IMR-90 (cell line): ENCODE results near the gene MAGI3. TPM values are rescaled to one million over a fixed set of nuclear protein-coding genes. Genes with fewer than 3 reads are reported as not detected.

Source experiments
- ATAC-seq: fragments of 200-7000 bp; cut with Tn5 transposase; 2 replicates; pipeline ENCODE4 v1.9.1; 2020; ENCODE audit warnings: low read depth, mild to moderate bottlenecking, moderate library complexity
- BruUV-seq: library from RNA; stranded (reverse); fragments of 400-500 nt; replicated peaks from 2 replicates; lab custom pipeline; 2021; lab: Mats Ljungman, UMichigan
- CTCF ChIA-PET: fragments of 300-600 bp; formaldehyde crosslinking; extraction: SDS; loops from one replicate; lab custom pipeline; 2021; ENCODE audit warnings: antibody characterized with exemption; lab: Yijun Ruan, JAX
- POLR2A ChIA-PET: fragments of 300-600 bp; sonication (Branson Sonifier 250); formaldehyde crosslinking; loops from one replicate; lab custom pipeline; 2022; ENCODE audit warnings: antibody characterized with exemption; ENCODE audit not compliant: unreplicated experiment; lab: Charles Lee
- DNase-seq: peaks from one replicate; pipeline ENCODE4 v3.0.0; 2013
- H2AFZ ChIP-seq: replicated peaks from 2 replicates; pipeline ENCODE3; 2013; ENCODE audit warnings: low read length, mild to moderate bottlenecking; ENCODE audit not compliant: poor library complexity
- H2AK5ac ChIP-seq: 2 replicates; pipeline ENCODE4 v1.6.1; 2013; ENCODE audit warnings: low read depth, low read length, inconsistent platforms
- H2AK9ac ChIP-seq: replicated peaks from 2 replicates; pipeline ENCODE3; 2013; ENCODE audit warnings: mild to moderate bottlenecking, low read depth, low read length, moderate library complexity; ENCODE audit not compliant: poor library complexity
- H2BK120ac ChIP-seq: 2 replicates; pipeline ENCODE4 v1.6.1; 2013; ENCODE audit warnings: low read depth, low read length, inconsistent platforms
- H2BK15ac ChIP-seq: 3 replicates; pipeline ENCODE4 v1.6.1; 2013; ENCODE audit warnings: low read depth, low read length, inconsistent platforms
- H2BK20ac ChIP-seq: 2 replicates; pipeline ENCODE4 v1.6.1; 2013; ENCODE audit warnings: low read depth, mild to moderate bottlenecking, inconsistent platforms, low read length, moderate library complexity
- H2BK5ac ChIP-seq: 2 replicates; pipeline ENCODE4 v1.6.1; 2013; ENCODE audit warnings: mild to moderate bottlenecking, low read depth, low read length, inconsistent platforms; ENCODE audit not compliant: poor library complexity, severe bottlenecking
- H3K14ac ChIP-seq: replicated peaks from 2 replicates; pipeline ENCODE4 v1.6.1; 2013; ENCODE audit warnings: low read depth, low read length, inconsistent platforms
- H3K18ac ChIP-seq: 2 replicates; pipeline ENCODE4 v1.6.1; 2013; ENCODE audit warnings: low read depth, low read length, control low read depth
- H3K23ac ChIP-seq: 2 replicates; pipeline ENCODE4 v1.6.1; 2013; ENCODE audit warnings: low read depth, low read length, inconsistent platforms
- H3K27ac ChIP-seq: 2 replicates; pipeline ENCODE4 v1.5.1; 2013; ENCODE audit warnings: mild to moderate bottlenecking, control low read depth, low read length; ENCODE audit not compliant: insufficient read depth
- H3K27me3 ChIP-seq: 2 replicates; pipeline ENCODE4 v1.6.1; 2013; ENCODE audit warnings: low read length; ENCODE audit not compliant: control insufficient read depth, insufficient read depth
- H3K36me3 ChIP-seq: 2 replicates; pipeline ENCODE4 v1.6.1; 2013; ENCODE audit warnings: low read length, mixed read lengths; ENCODE audit not compliant: control insufficient read depth, insufficient read depth
- H3K4ac ChIP-seq: 2 replicates; pipeline ENCODE4 v1.6.1; 2013; ENCODE audit warnings: low read depth, low read length, inconsistent platforms
- H3K4me1 ChIP-seq: 2 replicates; pipeline ENCODE4 v1.6.1; 2013; ENCODE audit warnings: low read length, mixed read lengths; ENCODE audit not compliant: control insufficient read depth, insufficient read depth
- H3K4me2 ChIP-seq: 2 replicates; pipeline ENCODE4 v1.6.1; 2013; ENCODE audit warnings: low read depth, mild to moderate bottlenecking, control low read depth, low read length, moderate library complexity
- H3K4me3 ChIP-seq: 2 replicates; pipeline ENCODE4 v1.5.1; 2013; ENCODE audit warnings: low read depth, mild to moderate bottlenecking, control low read depth, low read length, moderate library complexity; ENCODE audit not compliant: insufficient read depth
- H3K56ac ChIP-seq: 2 replicates; pipeline ENCODE4 v1.6.1; 2013; ENCODE audit warnings: low read length, inconsistent platforms; ENCODE audit not compliant: insufficient read depth; ENCODE audit errors: extremely low read depth
- H3K79me1 ChIP-seq, 2 experiments: 2 replicates each; pipeline ENCODE4 v1.6.1; 2013; ENCODE audit warnings: low read length in 2 of 2, inconsistent platforms in 1 of 2, low read depth in 1 of 2
- H3K9ac ChIP-seq: 2 replicates; pipeline ENCODE4 v1.6.1; 2013; ENCODE audit warnings: low read depth, low read length, control low read depth
- H3K9me1 ChIP-seq: 2 replicates; pipeline ENCODE4 v1.6.1; 2013; ENCODE audit warnings: low read length, inconsistent platforms; ENCODE audit not compliant: insufficient read depth
- H3K9me3 ChIP-seq: 2 replicates; pipeline ENCODE4 v1.6.1; 2013; ENCODE audit warnings: low read length; ENCODE audit not compliant: control insufficient read depth, insufficient read depth
- H4K20me1 ChIP-seq: 2 replicates; pipeline ENCODE4 v1.6.1; 2013; ENCODE audit warnings: low read length, inconsistent platforms; ENCODE audit not compliant: insufficient read depth
- H4K5ac ChIP-seq: 2 replicates; pipeline ENCODE4 v1.6.1; 2013; ENCODE audit warnings: mild to moderate bottlenecking, low read depth, low read length, control low read depth
- H4K8ac ChIP-seq, 2 experiments: 2 replicates each; pipeline ENCODE4 v1.6.1; 2013; ENCODE audit warnings: low read depth in 2 of 2, low read length in 2 of 2, control low read depth in 1 of 2, inconsistent platforms in 1 of 2
- H4K91ac ChIP-seq: 2 replicates; pipeline ENCODE4 v1.6.1; 2013; ENCODE audit warnings: low read depth, low read length, inconsistent platforms; ENCODE audit not compliant: insufficient read depth
- BHLHE40 ChIP-seq: fragments of 150-350 bp; IDR thresholded peaks from 2 replicates; pipeline ENCODE4 v1.6.1; 2016; ENCODE audit warnings: mild to moderate bottlenecking, low read depth, low read length
- CEBPB ChIP-seq: IDR thresholded peaks from 2 replicates; pipeline ENCODE4 v1.6.1; 2012; ENCODE audit warnings: low read depth, low read length, improper control_type of control experiment
- CHD1 ChIP-seq: IDR thresholded peaks from 2 replicates; pipeline ENCODE4 v1.6.1; 2012; ENCODE audit warnings: low read depth, low read length, improper control_type of control experiment
- CTCF ChIP-seq: conservative IDR thresholded peaks from 2 replicates; pipeline ENCODE4 v1.5.1; 2012; ENCODE audit warnings: mild to moderate bottlenecking, low read depth, low read length, improper control_type of control experiment
- ELK1 ChIP-seq: fragments of 150-350 bp; IDR thresholded peaks from 2 replicates; pipeline ENCODE4 v1.6.1; 2016; ENCODE audit warnings: low read depth, mild to moderate bottlenecking, low read length, moderate library complexity, borderline replicate concordance
- FOS ChIP-seq: fragments of 150-350 bp; IDR thresholded peaks from 2 replicates; pipeline ENCODE4 v1.6.1; 2016; ENCODE audit warnings: low read depth, low read length
- MAZ ChIP-seq: IDR thresholded peaks from 2 replicates; pipeline ENCODE4 v1.6.1; 2012; ENCODE audit warnings: low read depth, mild to moderate bottlenecking, low read length, improper control_type of control experiment, moderate library complexity, borderline replicate concordance
- MXI1 ChIP-seq: IDR thresholded peaks from 2 replicates; pipeline ENCODE4 v1.6.1; 2012; ENCODE audit warnings: low read depth, mild to moderate bottlenecking, low read length, moderate library complexity, borderline replicate concordance
- NFE2L2 ChIP-seq: fragments of 150-350 bp; IDR thresholded peaks from 2 replicates; pipeline ENCODE4 v1.6.1; 2016; ENCODE audit warnings: low read depth, mild to moderate bottlenecking, low read length
- POLR2A ChIP-seq: IDR thresholded peaks from 2 replicates; pipeline ENCODE4 v1.6.1; 2012; ENCODE audit warnings: mild to moderate bottlenecking, low read depth, low read length
- RAD21 ChIP-seq: IDR thresholded peaks from 2 replicates; pipeline ENCODE4 v1.6.1; 2012; ENCODE audit warnings: low read length, improper control_type of control experiment
- RCOR1 ChIP-seq: IDR thresholded peaks from 2 replicates; pipeline ENCODE4 v1.6.1; 2012; ENCODE audit warnings: mild to moderate bottlenecking, low read length, improper control_type of control experiment; ENCODE audit not compliant: insufficient replicate concordance
- RFX5 ChIP-seq: IDR thresholded peaks from 2 replicates; pipeline ENCODE4 v1.8.0; 2012; ENCODE audit warnings: low read depth, mild to moderate bottlenecking, low read length, moderate library complexity
- SMC3 ChIP-seq: fragments of 150-350 bp; IDR thresholded peaks from 2 replicates; pipeline ENCODE4 v1.6.1; 2016; ENCODE audit warnings: low read depth, mild to moderate bottlenecking, antibody characterized with exemption, low read length, moderate library complexity
- USF2 ChIP-seq: fragments of 150-350 bp; IDR thresholded peaks from 2 replicates; pipeline ENCODE4 v1.6.1; 2017; ENCODE audit warnings: mild to moderate bottlenecking, antibody characterized with exemption, low read length, low read depth
- WGBS, 2 experiments: methylation state at CpG; one replicate each; pipeline versions ENCODE4 v1.1.5 to v1.1.7; 2013; ENCODE audit warnings: missing lambda C conversion rate in 2 of 2; ENCODE audit not compliant: insufficient read length in 1 of 2; ENCODE audit errors: extremely low coverage in 2 of 2; 5-methylcytosine and 5-hydroxymethylcytosine counted together
- dilution Hi-C: fragments of 300-500 bp; cut with HindIII; formaldehyde crosslinking; loops from one replicate; pipeline ENCODE4 v1.14.3; 2018; ENCODE audit warnings: low sequenced_read_pairs; ENCODE audit not compliant: unreplicated experiment
- in situ Hi-C: fragments of 300-500 bp; cut with MboI; formaldehyde crosslinking; loops from 3 replicates; pipeline ENCODE4 v1.14.3; 2019; ENCODE audit warnings: low sequenced_read_pairs, inconsistent platforms, mixed read lengths
- intact Hi-C: fragments of 100-400 bp; cut with micrococcal nuclease; formaldehyde crosslinking; loops from 2 replicates; pipeline ENCODE4 v1.10.0; 2022
- polyA plus RNA-seq, 3 experiments: library from polyadenylated mRNA; depleted of rRNA; stranded (reverse); fragments of >200 nt; gene quantifications; 2 replicates each; pipeline ENCODE4 v1.2.3, GENCODE V29; 2012; ENCODE audit warnings: low replicate concordance in 1 of 3
- total RNA-seq: library from RNA; depleted of rRNA; stranded (reverse); fragments of >200 nt; gene quantifications from 2 replicates; pipeline ENCODE4 v1.2.3, GENCODE V29; 2012

MAGI3 gene
- total and polyA plus RNA-seq, 2 of the 4 experiments (the other 2 are of a cell fraction) = 2.5 to 8.8 TPM

- Histone ChIP-seq H2BK20ac (no peak overlapping the region), H3K23ac (no peak overlapping the region), H3K18ac (no peak overlapping the region), H3K56ac (no peak overlapping the region), H3K27me3 (no peaks in the 10 kb centered on the region), H4K20me1 (no peaks in the 10 kb centered on the region), H2BK120ac (no peak overlapping the region), H2AFZ (no peak overlapping the region), H3K4me1 (no peaks in the 10 kb centered on the region), H2AK9ac (no peak overlapping the region), H3K4me3 (no peak overlapping the region), H3K79me1 (no peaks in the 10 kb centered on the region), H4K5ac (no peak overlapping the region), H3K4me2 (no peak overlapping the region), H3K4ac (no peak overlapping the region), H2AK5ac (no peak overlapping the region), H4K8ac (no peak overlapping the region), H3K9me1 (no peaks in the 10 kb centered on the region; the same call in 1 of the 2 replicates), H2BK15ac (no peak overlapping the region), H3K27ac (no peak overlapping the region), H3K36me3 (no peaks in the 10 kb centered on the region), H3K9me3 (peaks cover 2% of the 10 kb centered on the region; the same call in 1 of the 2 replicates), H2BK5ac (no peak overlapping the region), H3K9ac (no peak overlapping the region), H4K91ac (no peak overlapping the region), H3K14ac (no peak overlapping the region)
- in situ Hi-C loops = no loop called here
- CTCF ChIA-PET = no interaction called here
- TF ChIP-seq SMC3 (no peak), BHLHE40 (no peak), RFX5 (no peak), RCOR1 (no peak), CEBPB (no peak), MAZ (no peak), RAD21 (no peak), CTCF (no peak), NFE2L2 (no peak), ELK1 (no peak), POLR2A (no peak), CHD1 (no peak), FOS (no peak), MXI1 (no peak), USF2 (no peak)
- no CpG with 5 or more reads among the region's 3 CpGs for WGBS, 2 experiments
- intact Hi-C loops = no loop called here
- dilution Hi-C loops = no loop called here
- no TSS peak for BruUV-seq
- ATAC-seq = no peak
- POLR2A ChIA-PET = no interaction called here
- DNase-seq = no peak
Measured at GRCh38 chr1:113493533-113493932, 103.2 kb downstream of the MAGI3 start.
